ENCODE measurements around the gene ASB1.

ASB1 gene

GRCh38 chr2:238489896-238490295, 63.2 kb downstream of the ASB1 start:
- Histone ChIP-seq H3K9me3 (ENCODE audit: control insufficient read depth, insufficient read depth, low read depth, low read length) (no peaks in the 10 kb centered on the region), H3K27ac (ENCODE audit: extremely low read depth, low read depth, low read length) (no peak overlapping the region), H3K4me3 (ENCODE audit: low read depth, low read length) (no peak overlapping the region), H3K4me1 (ENCODE audit: control insufficient read depth, insufficient read depth, low read length) (no peaks in the 10 kb centered on the region), H3K36me3 (ENCODE audit: control insufficient read depth in 2 of 2, insufficient read depth in 1 of 2, low read length in 2 of 2) (peaks cover 0 to 10% of the 10 kb centered on the region in 2 experiments; a peak in 1 of 3 replicates)
- ChIA-PET CTCF (interaction anchor here (0.6 kb wide), 1 partner anchor 181 kb away, joined by 3 read pairs; no protein-coding TSS in a partner anchor), POLR2A (no interaction called here)
- TF ChIP-seq ZNF433 (tag by site-specific recombination; IDR thresholded peaks at IDR 0.05; ENCODE audit: low read depth) = no peak
- TF ChIP-seq ZNF221 (tag by site-specific recombination; IDR thresholded peaks at IDR 0.05; ENCODE audit: borderline replicate concordance) = no peak
- no peak for TF ChIP-seq SP2 (tag by site-specific recombination; IDR thresholded peaks at IDR 0.05)

DNA sequence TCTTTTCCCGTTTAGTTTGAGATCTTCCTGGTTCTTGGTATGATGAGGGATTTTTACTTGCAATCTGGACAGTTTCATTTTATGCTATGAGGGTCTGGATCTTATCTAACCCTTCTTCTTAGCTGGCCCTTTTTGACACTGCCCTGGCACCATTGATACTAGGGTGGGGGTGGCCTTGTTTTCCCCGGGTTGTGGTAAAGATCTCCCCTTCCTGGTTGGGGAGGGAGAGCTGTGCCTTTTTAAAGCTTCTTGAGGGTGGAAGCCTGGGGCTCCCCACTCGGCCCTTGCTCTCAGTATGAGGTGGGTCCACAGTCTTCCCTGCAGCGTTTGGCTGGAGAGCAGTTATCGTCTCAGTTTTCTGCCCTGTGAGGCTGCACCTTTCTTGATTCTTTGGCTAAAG, 66.1 kb downstream of the ASB1 start:
- TF ChIP-seq CTCF (tag by site-specific recombination; IDR thresholded peaks at IDR 0.05) (no peak), ZNF791 (tag by site-specific recombination; IDR thresholded peaks at IDR 0.05) (no peak)
- Histone ChIP-seq H3K27ac (ENCODE audit: extremely low read depth, low read depth, low read length) (no peak overlapping the region), H3K4me1 (ENCODE audit: control insufficient read depth, insufficient read depth, low read length) (no peaks in the 10 kb centered on the region), H3K9me3 (ENCODE audit: control insufficient read depth, insufficient read depth, low read depth, low read length) (no peaks in the 10 kb centered on the region), H3K36me3 (ENCODE audit: control insufficient read depth in 2 of 2, insufficient read depth in 1 of 2, low read length in 2 of 2) (no peaks in the 10 kb centered on the region), H3K4me3 (ENCODE audit: low read depth, low read length) (no peak overlapping the region)
- POLR2A ChIA-PET = no interaction called here
- CTCF ChIA-PET = interaction anchor here (1.4 kb wide), 1 partner anchor 135 kb away, joined by 4 read pairs; no protein-coding TSS in a partner anchor

DNA sequence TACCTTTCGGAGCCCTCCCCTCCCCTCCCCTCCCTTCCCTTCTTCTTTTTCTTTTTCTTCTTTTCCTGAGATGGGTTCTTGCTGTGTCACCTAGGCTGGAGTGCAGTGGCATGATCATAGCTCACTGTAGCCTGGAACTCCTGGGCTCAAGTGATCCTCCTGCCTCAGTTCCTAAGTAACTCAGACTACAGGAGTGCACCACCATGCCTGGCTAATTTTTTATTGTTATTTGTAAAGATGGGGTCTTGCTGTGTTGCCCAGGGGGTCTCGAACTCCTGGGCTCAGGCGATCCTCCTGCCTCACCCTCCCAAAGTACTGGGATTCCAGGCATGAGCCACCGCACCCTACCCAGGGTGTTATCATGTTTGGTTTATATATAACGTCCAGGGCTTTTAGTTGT, 66.7 kb downstream of the ASB1 start:
- ChIA-PET CTCF (interaction anchor here (1.4 kb wide), 1 partner anchor 136 kb away, joined by 4 read pairs; no protein-coding TSS in a partner anchor), POLR2A (no interaction called here)
- TF ChIP-seq GLIS1 (tag by site-specific recombination; IDR thresholded peaks at IDR 0.05) (no peak), ZNF404 (tag by site-specific recombination; IDR thresholded peaks at IDR 0.05) (no peak), ZNF146 (tag by site-specific recombination; IDR thresholded peaks at IDR 0.05) (no peak), ZNF791 (tag by site-specific recombination; IDR thresholded peaks at IDR 0.05) (no peak), ZBTB20 (tag by site-specific recombination; IDR thresholded peaks at IDR 0.05) (no peak), GLI2 (tag by site-specific recombination; IDR thresholded peaks at IDR 0.05; ENCODE audit: borderline replicate concordance, low read depth) (no peak), ZSCAN23 (tag by site-specific recombination; IDR thresholded peaks at IDR 0.05) (no peak), ZNF37A (tag by site-specific recombination; IDR thresholded peaks at IDR 0.05) (no peak), ZNF600 (tag by site-specific recombination; IDR thresholded peaks at IDR 0.05) (no peak), OVOL3 (tag by site-specific recombination; IDR thresholded peaks at IDR 0.05) (no peak), ZNF175 (tag by site-specific recombination; IDR thresholded peaks at IDR 0.05) (no peak), ZNF544 (tag by site-specific recombination; IDR thresholded peaks at IDR 0.05) (no peak), ZNF366 (tag by site-specific recombination; conservative IDR thresholded peaks at IDR 0.05) (no peak), ZNF155 (tag by site-specific recombination; IDR thresholded peaks at IDR 0.05) (no peak), ZNF174 (tag by site-specific recombination; IDR thresholded peaks at IDR 0.05) (no peak), ZNF585B (tag by site-specific recombination; IDR thresholded peaks at IDR 0.05) (no peak), ZFP69B (tag by site-specific recombination; IDR thresholded peaks at IDR 0.05) (no peak), ZNF571 (tag by site-specific recombination; IDR thresholded peaks at IDR 0.05) (no peak), ZNF280C (tag by site-specific recombination; IDR thresholded peaks at IDR 0.05) (no peak)
- TF ChIP-seq, protein P1, sequence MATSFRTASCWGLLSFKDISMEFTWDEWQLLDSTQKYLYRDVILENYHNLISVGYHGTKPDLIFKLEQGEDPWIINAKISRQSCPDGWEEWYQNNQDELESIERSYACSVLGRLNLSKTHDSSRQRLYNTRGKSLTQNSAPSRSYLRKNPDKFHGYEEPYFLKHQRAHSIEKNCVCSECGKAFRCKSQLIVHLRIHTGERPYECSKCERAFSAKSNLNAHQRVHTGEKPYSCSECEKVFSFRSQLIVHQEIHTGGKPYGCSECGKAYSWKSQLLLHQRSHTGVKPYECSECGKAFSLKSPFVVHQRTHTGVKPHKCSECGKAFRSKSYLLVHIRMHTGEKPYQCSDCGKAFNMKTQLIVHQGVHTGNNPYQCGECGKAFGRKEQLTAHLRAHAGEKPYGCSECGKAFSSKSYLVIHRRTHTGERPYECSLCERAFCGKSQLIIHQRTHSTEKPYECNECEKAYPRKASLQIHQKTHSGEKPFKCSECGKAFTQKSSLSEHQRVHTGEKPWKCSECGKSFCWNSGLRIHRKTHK (tag by site-specific recombination; IDR thresholded peaks at IDR 0.05) = no peak
- H3K27ac ChIP-seq (ENCODE audit: extremely low read depth, low read depth, low read length) = no peak overlapping the region
- H3K4me3 ChIP-seq (ENCODE audit: low read depth, low read length) = no peak overlapping the region
- H3K4me1 ChIP-seq (ENCODE audit: control insufficient read depth, insufficient read depth, low read length) = no peaks in the 10 kb centered on the region
- H3K9me3 ChIP-seq (ENCODE audit: control insufficient read depth, insufficient read depth, low read depth, low read length) = no peaks in the 10 kb centered on the region
- no peaks in the 10 kb centered on the region for H3K36me3 ChIP-seq (ENCODE audit: control insufficient read depth in 2 of 2, insufficient read depth in 1 of 2, low read length in 2 of 2)

Measured in HEK293 (cell line).